Measurements from ENCODE around the gene SDR39U1.

SDR39U1 gene

DNA sequence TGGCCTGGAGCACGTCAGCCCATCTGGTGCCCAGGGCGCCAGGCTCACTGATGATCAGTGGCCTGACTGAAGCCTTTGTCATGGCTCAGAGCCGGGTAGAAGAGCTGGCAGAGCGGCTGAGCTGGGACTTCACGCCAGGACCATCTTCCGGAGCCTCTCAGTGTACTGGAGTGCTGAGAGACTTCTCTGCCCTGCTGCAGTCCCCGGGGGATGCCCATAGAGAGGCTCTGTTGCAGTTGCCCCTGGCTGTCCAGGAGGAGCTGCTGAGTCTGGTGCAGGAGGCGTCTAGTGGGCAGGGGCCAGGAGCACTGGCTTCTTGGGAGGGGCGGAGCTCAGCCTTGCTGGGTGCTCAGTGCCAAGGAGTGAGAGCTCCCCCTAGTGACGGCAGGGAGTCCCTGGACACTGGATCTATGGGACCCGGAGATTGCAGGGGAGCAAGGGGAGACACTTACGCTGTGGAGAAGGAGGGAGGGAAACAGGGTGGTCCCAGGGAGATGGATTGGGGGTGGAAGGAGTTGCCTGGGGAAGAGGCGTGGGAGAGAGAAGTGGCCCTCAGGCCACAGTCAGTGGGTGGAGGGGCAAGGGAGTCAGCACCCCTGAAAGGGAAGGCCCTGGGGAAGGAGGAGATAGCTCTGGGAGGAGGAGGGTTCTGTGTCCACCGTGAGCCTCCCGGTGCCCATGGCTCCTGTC lies 10.9 kb downstream of the SDR39U1 start:
- peak; percentile 61 for DNase-seq (ENCODE audit: low read depth, low spot score)
- H3K4me3 ChIP-seq: peak overlapping the region; percentile 82; the same call in 1 of the 2 replicates

DNA sequence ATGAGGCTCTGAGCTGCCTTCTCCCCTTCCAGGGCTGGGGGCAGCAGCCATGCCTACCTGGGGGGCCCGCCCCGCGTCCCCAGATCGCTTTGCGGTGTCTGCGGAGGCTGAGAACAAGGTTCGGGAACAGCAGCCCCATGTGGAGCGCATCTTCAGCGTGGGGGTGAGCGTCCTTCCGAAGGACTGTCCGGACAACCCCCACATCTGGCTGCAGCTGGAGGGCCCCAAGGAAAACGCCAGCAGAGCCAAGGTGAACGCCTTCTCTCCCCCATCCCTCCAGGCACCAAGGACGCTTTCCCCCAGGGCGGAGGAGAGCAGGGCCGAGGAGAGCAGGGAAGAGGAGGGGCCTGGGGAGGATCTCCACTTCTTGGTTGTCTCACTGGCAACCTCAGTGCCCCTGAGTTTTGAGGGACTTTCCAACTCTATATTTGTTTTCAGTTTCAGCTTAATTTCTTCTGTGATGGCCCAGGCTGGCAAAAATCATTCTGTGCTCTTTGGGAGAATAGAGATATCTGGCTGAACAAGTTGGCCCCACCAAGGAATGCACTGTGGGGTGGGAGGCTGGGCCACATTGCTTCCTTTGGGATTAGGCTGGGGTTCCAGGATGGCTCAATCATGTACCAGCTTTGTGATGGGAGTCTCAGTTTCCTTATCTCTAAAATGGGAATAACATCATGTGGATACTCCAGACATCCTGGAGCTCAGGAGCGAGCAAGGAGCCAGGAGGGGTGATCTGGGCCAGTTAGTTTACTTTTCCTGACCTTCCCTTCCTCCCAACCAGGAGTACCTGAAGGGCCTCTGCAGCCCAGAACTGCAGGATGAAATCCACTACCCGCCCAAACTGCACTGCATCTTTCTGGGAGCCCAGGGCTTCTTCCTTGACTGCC lies 11.7 kb downstream of the SDR39U1 start:
- no peak for DNase-seq (ENCODE audit: low read depth, low spot score)
- TF ChIP-seq FOXP2 (optimal IDR thresholded peaks at IDR 0.05; ENCODE audit: control extremely low read depth, extremely low read length, insufficient read depth): no peak
- no peak for TF ChIP-seq POLR2AphosphoS5 (IDR thresholded peaks at IDR 0.05; ENCODE audit: borderline replicate concordance, low read depth, low read length)
- H3K9ac ChIP-seq (ENCODE audit: insufficient read length): peak overlapping the region; percentile 84
- no peaks in the 10 kb centered on the region for H3K9me3 ChIP-seq (ENCODE audit: low read depth, low read length)
- peaks cover 4% of the 10 kb centered on the region; the same call in 1 of the 2 replicates for H3K36me3 ChIP-seq (ENCODE audit: insufficient read depth, low read length)
- H3K27ac ChIP-seq: no peak overlapping the region
- H3K4me3 ChIP-seq: peak overlapping the region; percentile 82

More for the DNA sequence above, 10.9 kb downstream of the SDR39U1 start:
- TF ChIP-seq EZH2 (IDR thresholded peaks at IDR 0.05) (no peak), POLR2AphosphoS5 (IDR thresholded peaks at IDR 0.05; ENCODE audit: borderline replicate concordance, low read depth, low read length) (peak; percentile 11; the same call in 1 of the 2 replicates)
- H3K9ac ChIP-seq (ENCODE audit: insufficient read length): no peak overlapping the region
- peaks cover 4% of the 10 kb centered on the region; the same call in 1 of the 2 replicates for H3K36me3 ChIP-seq (ENCODE audit: insufficient read depth, low read length)
- H3K27ac ChIP-seq: no peak overlapping the region
- H3K9me3 ChIP-seq (ENCODE audit: low read depth, low read length): no peaks in the 10 kb centered on the region

GRCh38 chr14:24430143-24430681 lies 12.4 kb downstream of the SDR39U1 start:
- peaks cover 4% of the 10 kb centered on the region; the same call in 1 of the 2 replicates for H3K36me3 ChIP-seq (ENCODE audit: insufficient read depth, low read length)
- H3K4me3 ChIP-seq: peak overlapping the region; percentile 82
- no peak for DNase-seq (ENCODE audit: low read depth, low spot score)
- H3K9me3 ChIP-seq (ENCODE audit: low read depth, low read length): no peaks in the 10 kb centered on the region
- TF ChIP-seq EZH2 (IDR thresholded peaks at IDR 0.05) (no peak), FOXP2 (optimal IDR thresholded peaks at IDR 0.05; ENCODE audit: control extremely low read depth, extremely low read length, insufficient read depth) (no peak), POLR2AphosphoS5 (IDR thresholded peaks at IDR 0.05; ENCODE audit: borderline replicate concordance, low read depth, low read length) (no peak)
- no peak overlapping the region for H3K27ac ChIP-seq
- H3K9ac ChIP-seq (ENCODE audit: insufficient read length): peak overlapping the region; percentile 84

- Histone ChIP-seq H3K9ac (ENCODE audit: insufficient read length) (peak within 1 kb of the TSS; percentile 84), H3K4me3 (peak within 1 kb of the TSS; percentile 82), H3K36me3 (ENCODE audit: insufficient read depth, low read length) (peaks cover 4% of the 10 kb centered on the region; the same call in 1 of the 2 replicates), H3K9me3 (ENCODE audit: low read depth, low read length) (no peaks in the 10 kb centered on the region), H3K27ac (no peak within 1 kb of the TSS)
- DNase-seq (ENCODE audit: low read depth, low spot score): no peak
- TF ChIP-seq FOXP2 (optimal IDR thresholded peaks at IDR 0.05; ENCODE audit: control extremely low read depth, extremely low read length, insufficient read depth): no peak
- peak; percentile 77 for TF ChIP-seq POLR2AphosphoS5 (IDR thresholded peaks at IDR 0.05; ENCODE audit: borderline replicate concordance, low read depth, low read length)
Measured at GRCh38 chr14:24429395-24430142, 13.0 kb downstream of the SDR39U1 start, which contains the start of the genes CBLN3 and KHNYN. Gene CBLN3, minus strand, starts transcription at chr14:24429668. Its CDS starts 614 bp downstream, at chr14:24429054. Gene KHNYN, plus strand, starts transcription at chr14:24429954. Its CDS starts 777 bp downstream, at chr14:24430731.

DNA sequence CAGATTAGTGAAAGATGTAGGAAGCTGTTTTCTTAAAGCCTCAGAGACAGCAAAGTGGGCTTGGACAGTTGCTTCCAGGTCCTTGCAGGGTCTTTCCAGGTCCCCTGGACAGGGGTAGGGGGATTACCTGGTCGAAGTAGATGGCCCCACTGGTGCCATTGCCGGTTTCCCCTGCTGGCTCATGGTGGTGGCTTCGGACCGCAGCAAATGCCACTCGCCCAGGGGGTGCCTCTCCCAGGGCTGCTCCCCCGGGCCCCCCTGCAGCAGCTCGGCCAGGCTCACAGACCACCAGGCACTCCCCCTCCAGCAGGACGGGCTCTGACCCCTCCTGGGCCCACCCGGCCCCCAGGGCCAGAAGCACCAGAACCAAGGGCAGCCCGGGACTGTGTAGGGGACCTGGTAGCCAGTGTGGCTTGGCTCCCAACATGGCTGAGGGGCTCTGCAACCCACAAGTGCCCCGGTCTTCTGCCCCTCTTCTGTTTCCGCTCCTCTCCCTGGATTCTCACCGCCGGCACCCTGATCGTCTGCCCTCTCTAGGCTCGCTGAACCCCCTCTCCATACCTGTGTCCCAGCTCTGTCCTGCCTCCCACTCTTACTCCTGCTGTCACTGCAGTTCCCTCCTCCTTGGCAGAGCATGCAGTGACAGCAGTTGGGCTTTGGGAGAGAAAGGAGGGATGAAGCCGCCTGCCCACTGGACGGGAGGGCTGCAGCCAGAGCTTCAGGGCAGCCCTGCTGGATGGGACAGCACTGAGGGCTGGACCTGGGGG lies 13.8 kb downstream of the SDR39U1 start:
- Histone ChIP-seq H3K27ac (no peak overlapping the region), H3K9me3 (ENCODE audit: low read depth, low read length) (no peaks in the 10 kb centered on the region), H3K4me3 (no peak overlapping the region), H3K9ac (ENCODE audit: insufficient read length) (peak overlapping the region; percentile 84), H3K36me3 (ENCODE audit: insufficient read depth, low read length) (peaks cover 4% of the 10 kb centered on the region; the same call in 1 of the 2 replicates)
- TF ChIP-seq FOXP2 (optimal IDR thresholded peaks at IDR 0.05; ENCODE audit: control extremely low read depth, extremely low read length, insufficient read depth) (no peak), EZH2 (IDR thresholded peaks at IDR 0.05) (no peak), POLR2AphosphoS5 (IDR thresholded peaks at IDR 0.05; ENCODE audit: borderline replicate concordance, low read depth, low read length) (no peak)
- DNase-seq (ENCODE audit: low read depth, low spot score): no peak

- TF ChIP-seq EZH2 (IDR thresholded peaks at IDR 0.05): no peak
- TF ChIP-seq POLR2AphosphoS5 (IDR thresholded peaks at IDR 0.05; ENCODE audit: borderline replicate concordance, low read depth, low read length): no peak
- no peak for TF ChIP-seq FOXP2 (optimal IDR thresholded peaks at IDR 0.05; ENCODE audit: control extremely low read depth, extremely low read length, insufficient read depth)
- H3K9ac ChIP-seq (ENCODE audit: insufficient read length): no peak overlapping the region
- no peak overlapping the region for H3K27ac ChIP-seq
- no peak for DNase-seq (ENCODE audit: low read depth, low spot score)
- peaks cover 1% of the 10 kb centered on the region; the same call in 1 of the 2 replicates for H3K36me3 ChIP-seq (ENCODE audit: insufficient read depth, low read length)
- H3K9me3 ChIP-seq (ENCODE audit: low read depth, low read length): no peaks in the 10 kb centered on the region
- H3K4me3 ChIP-seq: no peak overlapping the region
Measured at GRCh38 chr14:24427537-24428508, 14.8 kb downstream of the SDR39U1 start.
